Pons (tissue), 1 donor: ENCODE results near the gene DNASE2B.

ENCODE experiments used
- DNase-seq: peaks from one replicate; pipeline ENCODE4 v3.0.0-alpha.2; 2016; ENCODE audit warnings: low spot score

Gene DNASE2B

DNA sequence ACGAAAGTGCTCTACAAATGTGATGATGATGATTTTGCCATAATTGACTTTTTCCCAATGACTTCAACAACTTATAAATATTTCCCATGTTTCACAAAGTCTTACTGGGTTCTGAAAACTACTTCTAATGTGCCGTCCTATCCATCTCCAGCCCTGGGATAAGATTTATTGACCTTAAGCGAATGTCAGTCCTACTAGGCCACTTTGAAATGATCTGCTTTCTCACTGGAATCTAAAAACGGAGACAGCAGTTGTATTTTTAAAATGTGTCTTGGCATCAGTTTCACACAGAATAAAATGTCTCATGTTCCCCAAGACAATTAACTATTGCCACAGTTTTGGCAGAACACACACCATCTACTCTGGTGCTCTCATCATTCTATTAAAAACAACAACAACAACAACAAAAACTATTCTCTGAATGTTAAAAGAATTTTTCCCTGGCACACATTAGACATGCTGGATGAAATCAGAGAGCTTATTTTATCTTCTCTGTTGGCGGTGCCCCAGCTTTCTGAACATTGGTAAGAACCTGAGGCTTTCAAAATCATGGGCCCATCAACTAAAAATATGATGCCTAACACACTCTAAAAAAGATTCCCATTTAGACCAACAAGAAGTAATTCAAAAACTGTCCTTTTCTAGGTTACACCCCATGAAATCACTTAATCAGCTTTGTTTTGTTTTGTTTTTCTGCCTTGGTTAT is 23.1 kb upstream of the DNASE2B start:
- no peak for DNase-seq

DNA sequence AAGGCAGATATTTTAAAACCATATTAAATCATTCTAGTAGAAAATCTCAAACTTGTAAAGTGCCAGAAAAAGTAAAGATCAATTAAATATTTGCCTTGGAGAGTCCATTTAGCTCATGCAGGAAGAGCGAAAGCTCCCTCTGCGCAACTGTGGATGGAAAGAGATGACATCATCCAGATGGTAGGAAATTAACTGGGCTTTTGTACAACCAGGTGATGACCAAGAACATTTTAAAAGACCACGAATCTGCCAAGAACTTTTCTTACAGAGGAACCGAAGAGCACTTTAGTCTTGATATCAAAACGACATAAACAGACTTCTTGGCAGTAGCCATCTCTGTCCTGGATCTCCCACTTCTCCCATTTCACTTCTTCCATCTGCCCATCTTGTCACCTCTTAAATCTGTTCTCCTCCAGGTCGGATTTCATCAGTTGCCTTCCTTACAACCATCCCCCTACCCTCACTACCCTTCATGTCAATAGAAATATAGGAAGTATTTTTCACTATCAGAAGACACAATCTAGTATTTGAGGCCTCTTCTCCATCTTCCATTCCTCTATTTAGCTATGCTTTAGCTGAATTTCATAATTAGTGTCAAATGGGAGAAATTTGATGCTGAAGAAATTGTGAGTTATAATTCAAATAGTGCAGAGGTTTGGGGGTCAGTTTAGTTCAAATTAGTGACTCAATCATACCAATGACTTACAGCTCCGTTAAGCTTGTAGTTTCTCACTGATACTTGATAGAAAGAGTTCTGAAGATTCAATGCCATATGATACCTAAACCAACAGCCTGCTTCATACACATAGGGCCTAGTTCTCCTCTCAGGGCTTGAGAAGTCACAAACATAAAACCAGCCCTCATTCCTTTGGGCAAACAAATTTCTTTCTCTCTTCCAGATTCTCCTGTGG is 22.0 kb upstream of the DNASE2B start:
- no peak for DNase-seq

DNA sequence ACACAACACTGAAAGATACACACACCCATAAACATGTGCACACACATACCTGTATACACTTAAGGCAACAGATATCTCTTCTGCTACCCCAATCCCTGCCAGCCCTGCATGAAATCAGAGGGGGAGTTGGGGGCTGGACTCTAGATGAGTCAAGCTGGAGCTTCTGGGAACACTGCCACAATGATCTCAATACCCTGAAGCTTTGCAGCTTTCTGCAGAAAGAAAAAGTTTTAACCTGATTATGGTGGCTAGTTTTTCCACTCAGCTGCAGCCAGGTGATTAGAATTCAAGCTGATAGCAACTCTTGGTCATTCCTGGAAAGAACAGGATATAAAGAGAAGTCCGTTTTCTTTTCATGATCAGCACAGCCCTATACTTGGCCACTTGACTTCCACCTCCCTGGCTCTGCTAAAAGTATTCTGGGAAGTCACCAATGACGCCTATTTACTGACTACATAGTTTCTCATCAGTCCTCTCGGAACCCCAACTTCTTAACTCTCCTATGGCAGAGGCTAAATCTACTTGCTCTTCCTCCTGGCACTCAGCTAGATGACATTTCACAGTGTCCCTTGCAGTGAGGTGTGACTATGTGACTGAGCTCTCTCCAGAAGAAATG is 20.7 kb upstream of the DNASE2B start:
- no peak for DNase-seq

DNA sequence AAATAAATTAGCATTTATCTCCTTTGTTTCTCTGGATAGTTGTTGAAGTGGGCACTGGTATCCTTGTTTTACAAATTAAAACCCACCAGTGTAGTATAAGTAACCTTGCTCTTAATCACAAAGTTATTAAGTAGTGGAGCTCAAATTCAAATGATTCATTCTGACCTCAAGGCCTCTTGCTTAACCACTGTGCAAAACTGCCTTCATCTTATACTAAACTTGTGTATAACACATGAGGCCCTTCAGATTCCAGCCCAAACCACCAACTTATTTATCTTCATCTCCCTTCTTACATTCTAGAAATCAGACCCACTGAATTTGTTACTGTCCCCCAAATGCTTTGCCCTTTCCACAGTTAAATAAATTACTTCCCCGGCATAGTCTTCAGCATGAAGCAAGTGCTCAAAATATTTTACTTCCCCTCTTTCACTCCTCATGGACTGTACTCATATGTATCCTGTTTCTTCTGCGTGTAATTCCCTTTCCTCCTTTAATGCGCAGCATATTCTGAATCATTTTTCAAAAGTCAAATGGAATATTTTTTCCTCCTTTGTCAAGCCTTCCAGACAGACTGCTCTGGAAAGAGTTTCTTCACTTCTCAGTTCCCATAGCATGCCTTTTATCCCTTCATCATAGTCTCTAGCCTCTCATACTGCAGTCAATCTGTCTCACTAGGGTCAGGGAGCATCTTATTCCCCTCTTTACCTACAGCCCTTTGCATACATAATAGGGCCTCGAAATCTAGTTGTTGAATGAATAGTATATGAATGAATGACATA is 19.0 kb upstream of the DNASE2B start:
- no peak for DNase-seq

DNA sequence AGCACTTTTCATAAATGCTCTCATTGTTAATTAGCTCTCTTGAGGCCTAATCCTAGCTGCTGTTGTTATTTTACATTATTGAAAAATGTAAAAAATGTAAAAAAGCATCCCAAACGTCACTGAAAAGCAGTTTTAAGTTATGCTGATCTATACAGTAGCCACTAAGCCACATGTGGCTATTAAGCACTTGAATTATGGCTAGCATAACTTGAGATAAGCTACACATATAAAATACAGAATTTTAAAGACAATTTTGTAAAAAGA is 18.4 kb upstream of the DNASE2B start:
- no peak for DNase-seq

DNA sequence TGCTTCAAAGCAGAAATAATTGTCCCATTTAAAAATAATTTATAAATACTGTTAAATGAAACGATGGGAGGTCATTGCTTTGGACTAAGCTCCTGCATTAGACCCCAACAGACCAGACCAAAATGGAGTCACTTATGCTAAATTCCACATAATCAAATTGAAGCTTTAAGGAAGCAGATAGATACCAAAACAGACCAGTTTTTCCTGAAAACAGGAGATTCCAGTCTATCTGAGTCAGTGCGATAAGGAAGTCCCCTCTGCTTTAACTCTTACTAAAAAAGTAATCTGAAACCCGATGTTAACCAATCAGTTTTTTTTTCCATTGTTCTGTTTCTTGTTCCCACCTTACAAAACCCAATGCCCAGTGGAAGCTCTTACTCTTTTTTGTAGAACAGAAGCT is 16.2 kb upstream of the DNASE2B start:
- no peak for DNase-seq

DNA sequence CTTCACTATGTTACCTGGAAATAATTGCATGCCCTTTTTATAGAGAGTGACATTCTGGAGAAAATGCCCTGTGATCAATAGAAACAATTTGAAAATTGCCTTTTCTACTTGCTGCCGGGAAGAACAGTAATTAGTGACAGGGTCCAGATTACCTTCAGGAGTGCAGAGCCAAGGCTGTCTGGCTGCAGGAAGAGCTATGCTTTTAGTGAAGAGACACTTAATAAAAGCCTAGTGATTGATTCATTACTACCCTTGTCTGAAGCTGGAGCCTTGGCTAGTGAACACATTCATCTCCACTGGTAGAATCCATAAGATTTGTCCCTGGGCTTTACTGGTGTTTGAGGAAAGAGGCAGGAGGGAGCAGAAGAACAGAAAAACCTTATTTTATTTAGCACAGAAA is 12.9 kb upstream of the DNASE2B start:
- DNase-seq, result no peak

DNA sequence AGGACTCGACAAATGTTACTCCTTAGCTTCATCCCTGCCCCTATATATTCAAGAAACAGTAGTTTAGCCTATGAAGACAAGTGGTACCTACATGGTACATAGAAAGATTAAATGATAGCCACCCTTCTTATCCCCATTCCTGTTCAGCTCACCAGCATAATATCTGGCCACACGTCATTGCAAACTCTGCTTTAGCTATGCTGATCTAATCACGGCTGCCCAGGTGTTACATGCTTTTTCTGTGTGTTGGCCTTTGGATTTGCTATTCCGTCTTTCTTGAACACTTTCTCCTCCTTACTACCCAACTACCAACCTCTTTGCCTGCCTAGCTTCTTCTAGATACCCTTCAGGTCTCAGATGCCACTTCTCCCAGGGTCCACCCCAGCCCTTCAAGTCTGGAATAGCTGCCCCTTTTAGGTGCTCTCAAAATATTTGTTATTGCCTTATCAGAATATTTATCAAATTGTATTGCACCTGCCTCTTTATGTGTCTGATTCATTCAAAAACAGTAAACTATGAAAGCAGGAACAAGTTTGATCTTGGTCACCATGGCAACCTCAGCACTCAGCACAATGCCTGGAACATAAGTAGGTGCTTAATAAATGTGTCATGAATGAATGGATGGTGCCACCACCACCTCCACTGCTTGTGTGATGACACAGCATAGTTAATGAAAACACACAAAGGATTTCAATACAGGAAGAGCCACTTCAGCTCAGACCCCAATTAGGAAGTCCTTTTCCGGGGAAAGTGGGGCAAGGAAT is 11.4 kb upstream of the DNASE2B start:
- DNase-seq, result no peak

DNA sequence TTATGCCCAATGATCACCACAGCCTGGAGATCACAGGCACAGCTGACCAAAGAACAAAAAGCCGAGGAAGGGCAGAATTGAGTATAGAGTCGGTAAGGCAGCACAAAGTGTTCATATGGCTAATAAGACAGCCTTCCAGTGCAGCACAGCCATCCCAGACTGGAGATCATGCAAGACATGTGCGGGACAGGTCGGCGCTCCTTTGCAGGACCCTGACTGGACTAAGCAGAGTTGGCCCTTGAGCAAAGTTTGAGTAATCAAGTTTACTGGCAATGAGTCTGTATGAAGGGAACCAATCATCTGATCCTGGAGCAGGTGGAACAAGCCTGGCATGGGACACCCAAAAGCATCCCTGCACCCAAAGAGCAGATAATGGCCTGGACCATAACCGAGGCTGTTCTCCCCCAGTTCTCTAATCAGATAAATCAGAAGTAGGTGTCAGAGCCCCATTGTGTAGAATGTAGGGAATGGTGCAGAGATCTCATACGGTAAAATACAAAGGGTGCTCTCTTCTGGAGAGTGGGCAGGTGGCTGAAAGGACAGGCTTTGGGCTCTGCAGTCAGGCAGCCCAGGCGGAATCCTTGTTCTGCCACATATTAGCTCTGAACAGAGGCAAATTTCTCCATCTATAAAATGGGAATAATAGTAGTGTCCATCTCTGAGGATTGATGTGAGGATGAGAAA is 10.7 kb upstream of the DNASE2B start:
- peak; percentile 63 for DNase-seq

DNA sequence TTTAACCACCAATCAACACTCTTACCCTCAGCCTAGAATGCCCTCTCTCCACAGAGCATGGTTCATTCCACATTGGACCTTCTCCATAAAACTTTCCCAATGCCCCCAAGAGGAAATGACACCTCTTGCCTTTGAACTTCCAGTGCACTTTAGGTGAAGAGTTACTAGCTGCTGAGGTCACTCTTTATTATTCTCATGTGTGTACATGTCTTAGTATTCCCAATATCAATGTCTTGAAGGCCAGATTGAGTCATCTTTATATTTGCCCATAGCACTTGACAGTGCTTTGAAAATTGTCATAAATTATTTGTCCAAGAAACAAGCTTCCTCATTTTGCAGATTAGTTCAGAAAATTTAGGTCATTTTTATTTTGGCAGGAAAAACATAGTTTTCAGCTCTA is 8.1 kb upstream of the DNASE2B start:
- DNase-seq, result no peak

DNA sequence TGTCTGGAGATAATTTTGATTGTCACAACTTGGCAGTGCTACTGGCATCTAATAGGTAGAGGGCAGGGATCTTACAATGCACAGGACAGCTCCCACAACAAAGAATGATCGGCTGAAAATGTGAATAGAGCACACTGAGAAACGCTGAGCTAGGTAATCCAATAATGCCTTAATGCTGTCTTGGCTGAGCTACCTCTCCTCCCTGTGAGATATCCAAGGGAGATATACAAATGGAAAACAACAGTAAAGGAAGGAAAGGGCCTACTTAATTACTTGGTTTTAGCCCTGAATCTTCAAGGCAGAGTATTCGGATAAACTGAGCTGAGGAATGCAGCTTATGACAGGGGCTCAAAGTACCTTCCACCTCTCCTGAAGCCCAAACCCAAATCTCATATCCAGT is 2.9 kb downstream of the DNASE2B start:
- no peak for DNase-seq

DNA sequence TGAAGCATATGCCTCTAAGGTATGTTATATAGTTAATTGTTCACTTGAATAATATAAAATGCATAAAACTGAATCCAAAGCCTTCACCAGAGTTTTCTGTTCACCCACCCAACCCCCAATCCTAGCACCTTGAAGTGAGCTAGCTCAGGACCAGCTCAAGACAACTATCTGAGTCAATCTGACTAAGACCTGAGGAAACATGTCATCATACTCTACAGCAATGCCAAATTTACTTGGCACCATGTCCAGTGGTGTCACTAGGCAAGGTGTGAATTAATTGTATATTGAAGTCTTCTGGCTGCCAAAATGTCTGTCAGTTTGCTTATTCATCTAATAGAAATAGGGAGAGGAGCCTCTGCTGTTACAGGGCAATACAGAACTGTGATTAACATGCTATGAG is 3.8 kb downstream of the DNASE2B start:
- DNase-seq, result no peak

DNA sequence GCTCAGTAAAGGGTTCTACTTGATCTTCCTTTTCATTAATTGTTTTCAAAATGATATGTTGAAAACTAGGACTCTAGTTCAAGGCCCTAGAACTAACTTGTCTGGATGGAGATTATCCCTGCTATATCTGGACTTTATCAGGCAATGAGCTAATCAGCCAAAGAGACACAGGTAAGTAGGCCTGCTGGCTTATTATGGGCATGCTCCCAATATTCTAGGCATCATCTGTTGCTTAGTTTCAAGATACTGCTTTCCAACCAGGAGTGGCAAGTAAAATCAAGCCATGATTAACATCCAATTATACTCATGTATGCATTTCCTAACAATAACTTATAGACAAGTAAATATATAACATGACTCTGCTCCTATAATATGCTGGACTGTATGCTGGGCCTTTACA is 4.2 kb downstream of the DNASE2B start:
- no peak for DNase-seq

DNA sequence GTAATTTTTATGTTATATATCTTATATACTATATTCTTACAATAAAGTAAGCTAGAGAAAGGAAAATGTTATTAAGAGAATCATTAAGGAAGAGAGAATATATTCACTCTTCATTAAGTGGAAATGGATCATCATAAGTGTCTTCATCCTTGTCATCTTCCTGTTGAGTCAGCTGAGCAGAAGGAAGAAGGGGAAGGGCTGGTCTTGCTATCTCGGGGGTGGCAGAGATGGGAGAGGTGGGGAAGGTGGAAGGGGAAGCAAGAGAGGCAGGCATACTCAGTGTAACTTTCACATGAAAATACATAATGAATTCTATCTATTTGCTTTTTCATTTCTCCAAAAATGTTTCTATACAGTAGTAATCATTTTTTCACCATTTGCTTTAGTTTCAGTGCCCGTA is 5.1 kb downstream of the DNASE2B start:
- no peak for DNase-seq

DNA sequence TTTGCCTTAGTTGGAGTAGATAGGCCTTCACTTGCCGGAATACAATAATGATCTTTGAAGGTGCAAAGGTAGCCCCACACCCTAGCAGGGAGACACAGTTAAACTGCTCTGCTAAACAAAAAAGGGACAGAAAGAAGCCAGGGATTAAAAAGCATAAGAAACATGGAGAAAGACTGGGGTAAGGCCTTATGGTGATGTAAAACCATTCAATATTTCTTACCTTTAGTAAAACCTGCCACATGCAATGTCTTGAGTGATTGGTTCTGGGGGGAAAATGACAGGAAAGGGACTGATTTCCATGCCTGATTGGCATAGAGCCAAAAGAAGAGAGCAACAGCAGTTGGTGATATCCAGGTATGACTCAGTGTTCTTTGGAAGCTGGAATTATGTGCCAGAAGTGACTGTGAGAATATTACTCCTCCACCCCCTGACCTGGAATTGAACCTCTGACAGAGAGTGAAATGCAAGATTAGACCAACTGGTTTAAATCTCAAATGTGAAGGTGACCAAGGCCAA is 8.1 kb downstream of the DNASE2B start:
- no peak for DNase-seq

DNA sequence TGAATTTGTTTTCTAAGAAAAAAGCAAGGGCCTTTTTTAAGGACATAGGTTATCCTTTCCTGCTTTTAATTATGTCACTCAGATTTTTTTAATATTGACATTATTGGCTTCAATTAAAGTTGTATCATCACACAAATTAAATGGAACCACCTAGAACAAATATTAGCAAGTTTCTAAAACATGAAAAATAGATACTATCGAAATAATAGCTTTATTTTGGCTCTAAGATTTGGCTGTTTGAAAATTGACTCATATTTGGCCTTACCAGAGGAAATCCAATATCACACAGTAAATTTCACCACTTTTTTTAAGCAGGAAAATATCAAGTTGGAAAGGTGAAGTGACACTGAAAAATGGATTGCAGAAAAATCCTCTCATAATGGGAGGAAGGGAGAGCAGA is 9.2 kb downstream of the DNASE2B start:
- no peak for DNase-seq

DNA sequence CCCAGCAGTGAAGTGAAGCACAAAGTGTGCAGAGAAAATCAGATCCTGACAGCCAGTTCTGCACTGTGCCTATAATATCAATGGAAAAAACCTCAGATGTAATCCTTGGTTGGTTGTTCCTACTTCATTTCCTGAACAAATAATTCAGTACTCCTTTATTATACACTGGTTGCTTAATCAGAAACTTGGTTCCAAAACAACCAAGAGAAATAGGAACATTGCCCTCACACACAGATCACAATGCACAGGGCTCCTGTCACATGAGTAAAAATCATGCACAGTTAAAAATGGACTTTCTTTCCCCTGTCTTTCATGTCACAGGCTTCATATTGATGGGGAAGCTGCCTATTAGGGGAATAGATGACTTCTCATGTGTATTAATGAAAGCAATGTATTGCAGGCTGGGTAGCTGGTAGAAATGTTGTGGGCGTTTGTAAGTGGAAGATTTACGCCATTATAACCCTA is 9.7 kb downstream of the DNASE2B start:
- DNase-seq, result no peak

DNA sequence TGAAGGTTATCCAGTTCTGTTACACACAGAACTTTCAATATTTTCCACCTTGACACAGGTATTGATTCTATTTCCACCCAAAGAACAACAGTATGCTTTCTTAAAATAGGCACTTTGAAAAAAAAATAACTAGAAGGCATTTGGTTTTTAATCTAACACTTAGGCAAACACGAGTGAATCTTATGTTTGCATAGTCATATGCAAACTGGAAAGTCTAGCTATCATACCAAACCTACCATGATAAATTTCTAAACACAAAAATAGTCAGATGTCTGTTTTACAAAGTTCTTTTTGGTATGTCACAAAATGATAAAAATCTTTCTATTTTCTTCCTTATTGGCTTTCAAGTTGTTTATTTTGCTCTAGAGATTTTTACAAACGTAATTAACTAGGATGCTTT is 11.6 kb downstream of the DNASE2B start:
- DNase-seq, result no peak

DNA sequence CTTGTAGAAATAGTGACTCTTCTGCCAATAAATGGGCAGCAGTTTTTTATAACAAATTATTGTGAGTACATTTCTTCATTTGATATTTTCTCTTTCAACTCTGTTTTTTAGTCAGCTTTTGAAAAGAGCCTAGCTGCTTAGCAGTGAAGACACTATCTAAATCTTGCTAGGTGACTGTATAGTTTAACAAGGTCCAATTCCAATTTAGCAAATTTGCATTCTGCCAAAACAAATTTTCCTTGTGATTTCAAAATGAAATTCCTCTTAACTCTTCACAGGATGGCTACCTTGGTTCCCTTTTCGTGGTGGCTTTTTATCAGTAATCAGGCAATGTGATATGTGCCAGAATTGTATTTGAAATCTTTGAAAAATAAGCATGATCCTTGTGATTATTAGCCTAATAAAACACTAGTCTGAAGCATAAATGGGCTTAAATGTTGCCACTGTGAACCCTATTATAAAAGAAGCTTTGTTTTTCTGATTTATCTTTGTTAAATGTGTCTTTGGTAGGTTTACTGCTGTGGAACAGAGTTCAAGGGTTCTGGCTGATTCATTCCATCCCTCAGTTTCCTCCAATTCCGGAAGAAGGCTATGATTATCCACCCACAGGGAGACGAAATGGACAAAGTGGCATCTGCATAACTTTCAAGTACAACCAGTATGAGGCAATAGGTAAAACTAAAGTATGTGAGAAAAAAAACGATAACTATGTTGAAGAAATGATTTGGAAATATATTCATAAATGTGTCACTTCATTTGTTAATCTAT is 12.2 kb downstream of the DNASE2B start:
- no peak for DNase-seq

DNA sequence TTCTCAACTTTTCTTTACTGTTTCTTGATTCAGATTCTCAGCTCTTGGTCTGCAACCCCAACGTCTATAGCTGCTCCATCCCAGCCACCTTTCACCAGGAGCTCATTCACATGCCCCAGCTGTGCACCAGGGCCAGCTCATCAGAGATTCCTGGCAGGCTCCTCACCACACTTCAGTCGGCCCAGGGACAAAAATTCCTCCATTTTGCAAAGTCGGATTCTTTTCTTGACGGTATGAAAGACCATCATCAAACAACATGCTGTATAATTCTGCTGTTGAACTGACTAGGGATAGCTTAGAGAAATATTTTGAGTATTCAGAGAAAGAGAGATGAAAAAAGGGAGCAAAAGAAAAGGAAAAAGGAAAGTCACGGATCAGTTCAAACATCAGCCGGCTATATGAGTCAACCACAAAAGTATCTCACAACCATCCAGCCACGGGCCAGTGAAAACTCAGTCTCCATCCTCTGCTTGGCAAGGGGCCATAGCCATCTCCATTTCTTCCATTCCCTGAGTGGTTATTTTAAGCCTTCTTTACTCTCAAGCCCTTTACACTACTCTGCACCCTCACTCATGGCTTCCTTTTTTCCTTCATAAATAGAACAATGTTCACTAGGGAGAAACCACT is 14.1 kb downstream of the DNASE2B start:
- no peak for DNase-seq
